HepG2 (cell line): ENCODE measurements around the gene COL4A3. TPM values are rescaled to one million over a fixed set of nuclear protein-coding genes. Genes with fewer than 3 reads are reported as not detected.
A peak's percentile ranks its signal among the peaks of the same experiment; 100 is the strongest.

Experiments used
- ADNP ChIP-seq: sonication (generic); formaldehyde crosslinking; IDR thresholded peaks from 2 replicates; pipeline ENCODE4 v1.4.0; 2020; ENCODE audit warnings: missing genetic modification reagents
- BHLHE40 ChIP-seq: IDR thresholded peaks from 2 replicates; pipeline ENCODE4 v1.6.1; 2011; ENCODE audit warnings: low read length, improper control_type of control experiment
- CENPT ChIP-seq: sonication (generic); formaldehyde crosslinking; IDR thresholded peaks from 2 replicates; pipeline ENCODE4 v1.8.0; 2022; ENCODE audit warnings: low read depth, mild to moderate bottlenecking, moderate library complexity, missing genetic modification reagents
- CREM ChIP-seq, 2 experiments: sonication (generic) in 1 of 2; formaldehyde crosslinking in 1 of 2; IDR thresholded peaks; 2 replicates each; pipeline versions ENCODE4 v1.4.0 to v1.6.1; 2016 to 2020; ENCODE audit warnings: antibody characterized with exemption in 1 of 2, mild to moderate bottlenecking in 1 of 2, missing genetic modification reagents in 1 of 2
- ETV5 ChIP-seq: IDR thresholded peaks from 2 replicates; pipeline ENCODE4 v1.6.1; 2018; ENCODE audit warnings: missing biosample characterization, missing genetic modification reagents, inconsistent platforms, borderline replicate concordance
- HNRNPL ChIP-seq: fragments of 200-400 bp; formaldehyde crosslinking; IDR thresholded peaks from 2 replicates; pipeline ENCODE4 v1.6.1; 2017; ENCODE audit warnings: mild to moderate bottlenecking, low read depth, low read length
- ISL2 ChIP-seq: sonication (generic); formaldehyde crosslinking; IDR thresholded peaks from 2 replicates; pipeline ENCODE4 v1.5.0; 2020; ENCODE audit warnings: missing genetic modification reagents
- LCORL ChIP-seq, 2 experiments: fragments of 450-650 bp in 1 of 2; sonication (generic) in 1 of 2; formaldehyde crosslinking in 1 of 2; IDR thresholded peaks; 2 replicates each; pipeline versions ENCODE4 v1.5.0 to v1.6.1; 2017 to 2020; ENCODE audit warnings: antibody characterized with exemption in 1 of 2, missing genetic modification reagents in 1 of 2
- NRL ChIP-seq: sonication (generic); formaldehyde crosslinking; IDR thresholded peaks from 2 replicates; pipeline ENCODE4 v1.5.0; 2020; ENCODE audit warnings: missing genetic modification reagents, mild to moderate bottlenecking, moderate library complexity, borderline replicate concordance
- PHF20 ChIP-seq: sonication (generic); formaldehyde crosslinking; IDR thresholded peaks from 2 replicates; pipeline ENCODE4 v1.5.0; 2020; ENCODE audit warnings: mild to moderate bottlenecking, missing genetic modification reagents
- POLR2A ChIP-seq, 2 experiments: IDR thresholded peaks; 2 replicates each; pipeline ENCODE4 v1.6.1; 2011; ENCODE audit warnings: low read depth in 2 of 2, low read length in 2 of 2, mild to moderate bottlenecking in 1 of 2, moderate library complexity in 1 of 2; ENCODE audit not compliant: insufficient read depth in 1 of 2
- SAFB2 ChIP-seq: sonication (generic); formaldehyde crosslinking; IDR thresholded peaks from 2 replicates; pipeline ENCODE4 v1.5.1; 2020; ENCODE audit warnings: missing genetic modification reagents, low read depth, mild to moderate bottlenecking, borderline replicate concordance
- SKIL ChIP-seq: sonication (generic); formaldehyde crosslinking; IDR thresholded peaks from 2 replicates; pipeline ENCODE4 v1.8.0; 2022; ENCODE audit warnings: missing genetic modification reagents, mild to moderate bottlenecking, moderate library complexity, borderline replicate concordance
- SOX6 ChIP-seq, 2 experiments: fragments of 450-650 bp in 1 of 2; sonication (generic) in 1 of 2; formaldehyde crosslinking in 1 of 2; IDR thresholded peaks; 2 replicates each; pipeline versions ENCODE4 v1.4.0 to v1.6.1; 2017 to 2020; ENCODE audit warnings: antibody characterized with exemption in 1 of 2, mild to moderate bottlenecking in 1 of 2, missing genetic modification reagents in 1 of 2
- SP5 ChIP-seq: IDR thresholded peaks from 2 replicates; pipeline ENCODE4 v1.6.1; 2016; ENCODE audit warnings: low read depth, borderline replicate concordance
- TERF1 ChIP-seq: sonication (generic); formaldehyde crosslinking; IDR thresholded peaks from 2 replicates; pipeline ENCODE4 v1.8.0; 2022; ENCODE audit warnings: mild to moderate bottlenecking, missing genetic modification reagents, moderate library complexity
- ZBTB21 ChIP-seq: sonication (generic); formaldehyde crosslinking; IDR thresholded peaks from 2 replicates; pipeline ENCODE4 v1.4.0; 2020; ENCODE audit warnings: missing genetic modification reagents
- ZC3H13 ChIP-seq: sonication (generic); formaldehyde crosslinking; IDR thresholded peaks from 2 replicates; pipeline ENCODE4 v1.8.1; 2023; ENCODE audit warnings: mild to moderate bottlenecking, missing genetic modification reagents, moderate library complexity
- ZEB1 ChIP-seq: IDR thresholded peaks from 2 replicates; pipeline ENCODE4 v1.6.1; 2012; ENCODE audit warnings: mild to moderate bottlenecking, low read depth, inconsistent platforms; ENCODE audit not compliant: insufficient replicate concordance
- ZNF253 ChIP-seq: sonication (generic); formaldehyde crosslinking; IDR thresholded peaks from 2 replicates; pipeline ENCODE4 v1.8.0; 2022; ENCODE audit warnings: mild to moderate bottlenecking, missing genetic modification reagents, borderline replicate concordance
- ZNF414 ChIP-seq: sonication (generic); formaldehyde crosslinking; IDR thresholded peaks from 2 replicates; pipeline ENCODE4 v1.5.0; 2020; ENCODE audit warnings: missing genetic modification reagents
- ZNF513 ChIP-seq: sonication (generic); formaldehyde crosslinking; conservative IDR thresholded peaks from 2 replicates; pipeline ENCODE4 v1.5.0; 2020; ENCODE audit warnings: missing genetic modification reagents
- ZSCAN29 ChIP-seq: sonication (generic); formaldehyde crosslinking; conservative IDR thresholded peaks from 2 replicates; pipeline ENCODE4 v1.4.0; 2020; ENCODE audit warnings: mild to moderate bottlenecking, missing genetic modification reagents
- polyA plus RNA-seq, 8 experiments: library from polyadenylated mRNA; depleted of rRNA in 3 of 8; stranded (reverse) in 7 of 8; unstranded in 1 of 8; fragments of >200 nt; fragmentation: Illumina TruSeq in 4 of 8; extraction: Trizol in 4 of 8; gene quantifications; 2 replicates each; pipeline versions ENCODE4 v1.2.1 to v1.2.3, GENCODE V29; 2011 to 2016; ENCODE audit warnings: low read depth in 4 of 8, missing spikeins in 1 of 8, mixed read lengths in 1 of 8; ENCODE audit not compliant: insufficient read depth in 1 of 8
- total RNA-seq, 5 experiments: library from RNA; depleted of rRNA; stranded (reverse); fragments of >200 nt; fragmentation: Illumina TruSeq; extraction: Trizol; gene quantifications; 2 replicates each; pipeline ENCODE4 v1.2.3, GENCODE V29; 2016; ENCODE audit warnings: low read depth in 1 of 5

The COL4A3 gene
- total and polyA plus RNA-seq, 2 of the 13 experiments (the other 11 are each of a cell fraction or from before 2014, with no cell fraction given): 0.02 TPM; not detected in 1

- TF ChIP-seq ZBTB21 (CRISPR knock-in tag) (no peak), CREM (IDR thresholded peaks at IDR 0.05) (peak; percentile 39; the same call in 1 of the 2 replicates), CREM (CRISPR knock-in tag; IDR thresholded peaks at IDR 0.05) (no peak), SKIL (CRISPR knock-in tag) (no peak), LCORL (IDR thresholded peaks at IDR 0.05) (peak; percentile 79), LCORL (CRISPR knock-in tag; IDR thresholded peaks at IDR 0.05) (0 out of 2 replicates have a peak, but pooled peaks have one; percentile 49), PHF20 (no peak), ZSCAN29 (CRISPR knock-in tag) (no peak), ADNP (no peak), SAFB2 (no peak), ZEB1 (peak; percentile 42), POLR2A (IDR thresholded peaks at IDR 0.05; ENCODE audit: insufficient read depth in 1 of 2, low read depth in 2 of 2, low read length in 2 of 2) (0 out of 4 replicates have a peak, but pooled peaks of 1 of the 2 experiments have one; percentile 43), ZC3H13 (CRISPR knock-in tag) (no peak), HNRNPL (no peak), ISL2 (CRISPR knock-in tag) (0 out of 2 replicates have a peak, but pooled peaks have one; percentile 29), ZNF253 (CRISPR knock-in tag) (no peak), ETV5 (CRISPR knock-in tag) (no peak), CENPT (CRISPR knock-in tag) (no peak), SOX6 (IDR thresholded peaks at IDR 0.05) (no peak), SOX6 (CRISPR knock-in tag; IDR thresholded peaks at IDR 0.05) (peak; percentile 65; the same call in 1 of the 2 replicates), ZNF414 (CRISPR knock-in tag) (no peak), BHLHE40 (no peak), TERF1 (no peak), NRL (CRISPR knock-in tag) (no peak), ZNF513 (CRISPR knock-in tag) (no peak), SP5 (CRISPR knock-in tag) (no peak)
Observed at GRCh38 chr2:227311861-227312506, 147.6 kb downstream of the COL4A3 start (continued).
